ENCODE data around the gene RERG.

The RERG gene

DNA sequence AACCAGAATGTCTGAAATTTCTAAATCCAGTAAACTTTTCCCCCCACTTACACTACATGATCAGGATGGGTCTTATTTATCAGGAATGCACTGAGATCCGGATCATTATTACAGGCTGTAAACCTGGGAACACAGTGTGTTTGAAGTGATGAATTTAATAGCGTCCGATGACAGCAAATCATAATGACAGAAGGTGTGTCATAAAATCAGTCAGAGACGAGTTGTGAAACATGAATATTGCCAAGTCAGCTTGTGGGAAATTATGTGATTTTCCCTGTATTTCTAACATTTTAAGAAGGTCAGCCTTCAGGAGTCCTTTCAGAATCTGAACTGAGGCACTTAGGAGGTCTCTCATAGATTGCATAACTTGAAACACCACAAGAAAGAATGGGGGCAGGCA lies 36.7 kb downstream of the RERG start:
- DNase-seq: no peak

- DNase-seq: no peak
Measured at GRCh38 chr12:15183821-15184220, 37.4 kb downstream of the RERG start.

GRCh38 chr12:15181017-15181683 lies 40.1 kb downstream of the RERG start:
- no peak for DNase-seq

DNA sequence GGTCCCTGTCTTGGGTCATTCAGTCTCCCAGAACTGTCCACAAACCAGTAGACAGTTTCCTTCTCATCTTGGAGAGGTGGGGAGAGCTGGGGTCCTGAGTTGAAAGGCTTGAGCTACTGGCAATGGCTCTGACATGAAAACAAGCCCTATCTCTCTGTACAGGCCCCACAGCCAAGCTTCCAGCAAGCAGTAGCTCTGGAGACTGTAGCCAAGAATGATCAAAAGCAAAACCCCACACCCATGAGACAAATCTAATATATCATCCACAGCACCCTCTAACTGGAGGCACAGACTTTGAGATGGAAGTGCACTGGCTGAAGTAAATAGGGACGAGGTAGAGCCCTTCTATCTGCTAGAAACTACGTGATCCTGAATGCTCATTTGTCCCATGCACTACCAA lies 40.9 kb downstream of the RERG start:
- no peak for DNase-seq

GRCh38 chr12:15179672-15180071 lies 41.5 kb downstream of the RERG start:
- DNase-seq: no peak

DNA sequence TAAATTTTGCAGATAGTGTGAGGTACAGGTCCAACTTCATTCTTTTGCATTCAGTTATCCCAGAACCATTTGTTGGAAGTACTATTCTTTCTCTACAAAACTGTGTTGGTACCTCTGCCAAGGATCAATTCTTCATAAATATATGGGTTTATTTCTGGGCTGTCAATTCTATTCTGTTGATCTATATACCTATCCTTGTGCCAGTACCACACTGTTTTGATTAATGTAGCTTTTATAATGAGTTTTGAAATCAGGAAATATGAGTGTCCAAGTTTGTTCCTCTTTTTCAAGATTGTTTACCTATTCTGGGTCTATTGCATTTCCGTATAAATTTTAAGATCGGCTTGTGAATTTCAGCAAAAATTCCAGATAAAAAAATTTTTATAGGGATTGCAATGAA lies 48.1 kb downstream of the RERG start:
- no peak for DNase-seq

DNA sequence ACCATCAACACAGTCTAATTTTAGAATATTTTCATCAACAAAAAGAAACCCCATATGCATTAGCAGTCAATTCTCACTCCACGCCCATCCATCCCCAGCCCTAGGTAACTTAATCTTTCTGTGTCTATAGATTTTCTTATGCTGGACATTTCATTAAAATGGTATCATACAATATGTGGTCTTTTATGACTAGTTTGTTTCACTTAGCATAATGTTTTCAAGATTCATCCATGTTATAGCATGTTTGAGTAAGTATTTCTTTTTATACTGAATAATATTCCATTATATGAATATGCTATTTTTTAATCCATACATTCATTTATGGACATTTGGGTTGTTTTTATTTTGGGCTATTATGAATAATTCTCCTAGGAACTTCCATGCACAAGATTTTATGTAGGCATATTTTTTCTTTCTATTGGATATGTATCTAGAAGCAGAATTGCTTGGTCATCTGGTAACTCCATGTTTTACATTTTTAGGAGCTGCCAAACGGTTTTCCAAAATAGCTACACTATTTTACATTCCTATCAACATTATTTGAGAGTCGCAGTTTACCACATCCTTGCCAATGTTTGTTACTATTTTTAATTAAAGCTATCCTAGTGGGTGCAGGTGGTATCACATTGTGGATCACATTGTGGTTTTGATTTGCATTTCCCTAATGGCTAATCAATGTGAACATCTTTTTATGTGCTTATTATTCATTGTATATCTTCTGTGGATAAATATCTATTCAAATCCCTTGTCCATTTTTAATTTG lies 49.0 kb downstream of the RERG start:
- no peak for DNase-seq

DNA sequence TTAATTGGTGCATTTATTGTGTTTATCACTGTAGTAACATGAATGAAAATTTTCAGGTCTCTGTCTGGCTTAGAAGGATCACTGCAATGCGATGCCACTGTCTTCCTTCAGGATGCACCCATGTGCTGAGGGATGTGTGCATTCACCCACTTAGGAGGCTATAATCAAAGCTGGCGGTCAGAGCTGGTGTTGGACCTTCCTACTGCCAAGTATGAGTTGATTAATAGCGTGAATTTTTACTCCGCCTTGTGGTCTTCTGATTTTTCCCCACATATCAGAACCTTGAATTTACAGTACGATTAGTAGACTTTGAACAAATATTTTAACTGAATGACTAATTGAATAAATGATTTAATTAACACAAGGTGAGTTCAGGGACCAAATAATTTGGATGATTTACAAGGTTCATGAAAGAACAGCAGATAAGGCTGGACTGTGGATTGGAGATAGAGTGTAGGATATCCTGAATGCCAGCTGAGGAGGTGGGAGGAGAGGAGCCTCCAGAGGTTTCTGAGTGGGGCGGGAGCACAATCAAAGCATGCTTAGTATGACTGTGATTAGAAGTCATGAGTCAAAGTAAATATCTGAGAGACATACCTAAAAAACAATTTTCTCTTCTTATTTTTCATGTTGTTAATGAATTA lies 50.1 kb downstream of the RERG start:
- DNase-seq: no peak

DNA sequence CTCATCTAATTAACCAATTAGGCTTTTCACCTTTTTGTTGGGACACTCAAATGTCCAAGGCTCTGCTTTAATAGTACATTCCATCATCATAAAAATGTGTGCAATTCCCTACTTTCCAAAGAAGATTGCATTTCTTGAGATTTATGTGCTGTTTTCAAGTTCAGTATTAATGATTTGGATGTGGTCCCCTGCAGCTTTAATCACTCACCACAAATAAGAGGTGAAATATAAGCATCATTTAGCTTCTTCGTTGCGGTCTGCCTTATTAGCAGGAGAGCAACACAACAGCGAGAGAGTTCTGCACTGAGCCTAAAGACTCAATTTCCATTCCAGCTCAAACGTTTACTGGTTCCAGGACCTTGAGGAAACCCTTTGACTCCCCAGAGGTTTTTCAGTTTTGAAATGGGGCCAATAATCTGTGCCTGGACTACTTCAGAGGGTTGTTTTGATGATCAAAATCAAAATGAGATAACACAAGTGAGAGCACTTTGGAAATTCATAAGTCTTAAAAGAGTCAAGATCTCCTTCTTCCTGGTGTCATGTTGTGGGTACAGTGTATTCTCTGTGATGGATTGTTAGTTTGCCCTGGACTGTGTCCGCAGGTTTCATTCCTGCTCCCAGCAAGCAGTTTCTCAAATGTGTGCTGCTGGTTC lies 53.1 kb downstream of the RERG start:
- DNase-seq: no peak

DNA sequence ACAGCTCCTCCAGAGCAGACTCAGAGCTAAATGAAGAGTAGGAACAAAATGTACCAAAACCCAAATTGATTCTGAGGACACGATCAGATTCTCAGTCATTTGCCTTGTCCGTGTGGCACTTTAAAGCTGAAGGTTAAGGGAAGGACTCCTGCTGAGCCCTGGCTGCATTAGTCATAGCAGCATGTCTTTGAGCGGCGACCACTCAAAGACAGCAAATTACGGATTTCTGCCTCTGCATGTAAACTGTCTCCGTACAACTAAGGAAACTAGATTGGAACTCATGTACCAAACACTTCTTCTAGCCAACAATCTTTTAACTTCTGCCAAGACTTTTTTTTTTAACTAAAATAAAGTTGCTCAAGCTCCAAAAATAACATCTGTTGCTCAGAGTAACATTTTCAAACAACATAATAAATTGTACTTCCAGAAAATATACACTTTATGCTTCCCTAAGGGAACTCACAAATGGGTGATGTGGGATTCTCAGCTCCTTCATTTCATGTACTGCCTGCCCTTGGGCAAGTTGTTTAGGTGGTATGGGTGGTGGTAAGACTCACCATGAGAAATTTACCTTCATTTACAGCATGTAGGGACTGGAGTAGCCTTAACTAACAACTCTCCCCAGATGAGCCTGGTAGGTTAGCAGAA lies 56.1 kb downstream of the RERG start:
- no peak for DNase-seq

GRCh38 chr12:15163030-15163976 lies 57.9 kb downstream of the RERG start:
- no peak for DNase-seq

DNA sequence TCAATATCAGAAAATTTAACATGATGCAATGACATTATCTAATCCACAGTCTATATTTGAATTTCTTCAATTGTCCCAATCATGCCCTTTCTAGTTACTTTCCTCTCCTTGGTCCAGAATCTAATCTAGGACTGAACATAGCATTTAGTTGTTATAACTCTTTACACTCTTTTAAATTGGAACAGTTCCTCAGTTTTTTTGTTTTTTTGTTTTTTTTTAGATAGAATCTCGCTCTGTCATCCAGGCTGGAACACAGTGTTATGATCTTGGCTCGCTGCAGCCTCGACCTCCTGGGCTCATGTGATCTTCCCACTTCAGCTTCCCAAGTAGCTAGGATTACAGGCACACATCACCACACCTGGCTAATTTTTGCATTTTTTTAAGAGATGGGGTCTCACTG lies 63.1 kb downstream of the RERG start:
- no peak for DNase-seq

DNA sequence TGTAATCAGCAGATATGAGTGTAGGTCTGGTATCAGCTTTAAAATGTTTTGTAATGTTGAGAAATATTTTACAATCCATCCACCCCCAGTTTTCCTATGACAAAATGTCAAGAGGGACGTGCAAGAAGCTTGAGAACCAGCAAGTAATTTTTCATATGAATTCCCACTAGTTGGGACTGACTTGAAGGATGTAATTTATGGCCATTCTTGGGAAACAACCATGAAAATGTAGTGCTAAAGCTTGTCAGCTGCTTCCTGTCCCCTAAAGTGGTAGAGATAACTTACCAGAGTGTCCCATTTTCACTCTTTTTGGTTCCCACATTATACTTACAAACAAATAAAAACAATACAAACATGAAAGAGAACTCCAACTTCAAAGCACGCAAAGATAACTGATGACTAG lies 63.9 kb downstream of the RERG start:
- no peak for DNase-seq

DNA sequence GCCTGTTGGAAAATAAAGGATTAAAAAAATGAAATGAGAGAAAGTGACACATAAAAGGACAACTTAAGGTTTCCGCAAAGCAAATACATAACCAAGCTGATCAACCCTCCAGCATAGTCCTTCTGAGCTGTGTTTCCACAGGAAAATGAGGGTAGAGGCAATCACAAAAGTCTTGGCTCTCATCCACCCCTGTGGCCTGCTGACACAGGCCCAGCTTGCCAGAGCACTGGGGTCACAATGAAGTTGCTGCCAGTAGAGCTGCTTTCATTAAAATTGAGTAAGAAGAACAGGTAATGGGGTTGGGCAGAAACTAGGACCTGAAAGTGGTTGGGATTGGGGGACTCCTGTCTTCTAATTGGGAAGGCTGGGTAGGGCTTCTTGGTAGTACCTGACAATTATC lies 65.9 kb downstream of the RERG start:
- DNase-seq: no peak

DNA sequence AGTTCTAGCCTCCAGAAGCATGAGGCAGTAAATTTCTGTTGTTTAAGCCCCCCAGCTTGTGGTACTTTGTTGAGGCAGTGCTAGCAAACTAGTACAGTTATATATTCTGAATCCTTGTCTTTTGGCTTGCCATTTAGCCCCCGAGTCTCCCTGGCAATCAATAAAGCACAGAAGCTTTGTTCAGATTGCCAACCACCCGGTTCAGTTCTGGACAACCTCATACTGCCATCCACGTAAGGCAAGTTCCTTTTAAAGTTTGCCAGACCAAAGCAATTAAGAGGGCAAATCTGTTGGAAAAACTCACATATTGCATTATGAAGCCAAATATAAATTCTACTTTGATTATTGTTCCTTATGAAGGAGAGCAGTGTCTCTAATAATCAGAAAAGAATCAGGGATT lies 67.1 kb downstream of the RERG start:
- DNase-seq: no peak

DNA sequence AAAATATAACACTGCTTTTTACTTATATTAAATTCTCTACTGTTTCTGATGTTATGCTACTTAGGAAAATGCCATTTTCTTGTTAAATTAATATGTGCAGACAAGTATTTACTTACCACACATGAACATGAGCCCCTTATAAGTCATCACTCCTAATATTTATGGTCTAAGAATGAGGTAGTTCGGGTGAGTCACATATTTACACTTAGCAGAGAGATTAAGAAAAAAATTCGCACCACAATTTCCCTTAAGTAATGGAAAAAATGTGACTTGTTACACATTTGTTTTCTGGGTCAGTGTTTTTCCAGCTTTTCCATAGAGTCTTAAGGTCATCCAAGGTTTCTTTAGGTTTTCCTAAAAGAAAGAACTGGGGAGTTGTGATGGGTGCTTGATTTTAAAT lies 68.3 kb downstream of the RERG start:
- DNase-seq: no peak

GRCh38 chr12:15152456-15152855 lies 68.8 kb downstream of the RERG start:
- no peak for DNase-seq

DNA sequence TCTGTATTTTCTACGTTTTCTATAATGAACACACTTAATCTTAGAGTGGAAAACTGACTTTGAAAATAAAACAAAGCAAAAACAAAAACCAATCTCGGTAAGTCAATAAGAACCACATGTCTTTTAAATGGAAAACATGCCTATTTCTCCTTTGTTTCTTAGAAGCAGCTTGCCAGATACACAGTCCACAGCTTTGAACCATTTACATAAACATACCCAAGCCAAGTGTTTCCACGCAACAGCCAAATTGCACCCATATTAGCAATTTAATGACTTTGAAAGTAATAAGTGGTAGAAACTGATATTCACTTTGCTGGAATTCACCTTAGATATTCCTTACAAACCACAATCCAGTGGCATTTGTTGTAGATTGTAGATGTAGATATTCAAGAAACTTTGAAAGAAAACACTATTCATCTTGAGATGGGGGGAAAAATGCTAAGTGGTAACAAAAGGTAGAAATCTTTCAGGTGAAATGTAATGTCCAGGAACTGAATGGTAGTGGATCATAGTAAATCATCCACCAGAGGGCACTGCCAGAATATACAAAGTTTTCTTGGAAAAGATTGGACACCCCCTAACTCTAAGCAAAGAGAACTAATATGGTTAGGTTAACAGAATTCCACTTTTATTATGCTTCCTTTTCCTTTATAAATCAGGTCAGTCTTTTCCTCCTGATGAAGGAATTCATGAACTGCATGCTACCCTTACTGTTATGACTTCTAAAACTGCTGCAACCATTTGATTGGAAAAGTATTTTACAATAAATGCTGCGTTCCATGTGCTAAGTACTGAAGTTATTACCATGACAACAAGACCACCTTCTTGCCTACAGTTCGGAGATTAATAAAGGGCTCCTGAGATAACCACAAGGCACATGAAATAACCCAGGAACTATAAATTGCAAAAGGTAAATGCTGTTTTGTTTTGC lies 69.8 kb downstream of the RERG start:
- DNase-seq: no peak

DNA sequence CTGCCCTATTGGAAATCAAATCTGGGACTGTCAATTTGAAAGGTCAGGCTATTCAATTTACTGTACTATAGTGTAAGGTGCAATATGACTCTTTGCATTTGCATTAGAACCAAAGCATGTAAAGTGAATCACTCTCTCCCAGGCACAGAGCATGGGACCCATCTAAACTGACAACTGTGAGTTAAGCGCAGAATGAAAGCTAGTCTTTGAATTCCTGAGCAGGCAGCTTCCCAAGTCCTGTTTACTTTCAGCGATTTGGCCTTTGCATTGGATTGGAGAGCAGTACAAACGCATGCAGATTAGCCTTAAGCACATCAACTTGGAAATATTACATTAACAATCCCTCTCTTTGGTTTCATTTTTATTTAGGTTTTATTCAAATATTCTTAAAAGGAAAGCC lies 74.6 kb downstream of the RERG start:
- no peak for DNase-seq

- DNase-seq: no peak
Measured at GRCh38 chr12:15143467-15143866, 77.8 kb downstream of the RERG start.

DNA sequence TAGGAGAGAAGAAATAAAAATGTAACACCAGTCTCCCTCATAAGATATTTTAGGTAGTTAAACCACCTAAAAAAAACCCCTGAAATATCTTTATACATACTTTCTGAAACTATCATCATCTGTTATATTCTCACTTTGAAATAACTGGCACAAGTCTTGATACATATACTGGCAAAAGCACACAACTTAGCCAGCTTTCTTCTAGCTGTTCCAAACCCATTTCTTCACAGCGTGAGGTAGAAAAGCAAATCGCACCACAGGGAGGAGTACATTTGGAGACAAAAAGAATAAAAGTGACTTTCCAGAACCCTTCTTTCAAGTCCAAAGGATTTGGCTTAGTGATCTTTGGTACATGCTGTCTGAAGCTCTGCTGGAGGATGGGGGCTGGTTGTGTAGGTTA lies 78.5 kb downstream of the RERG start:
- no peak for DNase-seq
